Astrocyte (in vitro differentiated cells and primary cell): ENCODE measurements around the gene PALM3.

Source experiments
- EZH2 ChIP-seq: IDR thresholded peaks from 2 replicates; pipeline ENCODE4 v1.6.1; 2012; ENCODE audit warnings: mild to moderate bottlenecking, low read length, inconsistent platforms; ENCODE audit not compliant: insufficient read depth
- TF ChIP-seq, protein P1 (sequence below): IDR thresholded peaks from 2 replicates; pipeline ENCODE4 v1.5.1; 2011; ENCODE audit warnings: low read depth, mild to moderate bottlenecking, inconsistent platforms, low read length, moderate library complexity; ENCODE audit not compliant: insufficient read depth

DNA sequence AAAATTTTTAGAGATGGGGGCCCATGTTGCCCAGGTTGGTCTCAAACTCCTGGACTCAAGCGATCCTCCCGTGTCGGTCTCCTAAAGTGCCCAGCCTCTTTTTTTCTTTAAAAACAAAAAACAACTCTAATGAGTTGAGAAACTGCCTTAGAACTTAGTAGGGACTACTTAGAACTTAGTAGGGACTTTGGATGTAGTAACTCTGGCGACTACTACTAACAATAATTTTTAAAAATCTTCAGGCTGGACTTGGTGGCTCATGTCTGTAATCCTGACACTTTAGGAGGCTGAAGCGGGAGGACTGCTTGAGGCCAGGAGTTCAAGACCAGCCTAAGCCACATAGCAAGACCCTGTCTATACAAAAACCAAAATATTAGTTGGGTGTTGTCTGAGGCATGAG, 24.2 kb upstream of the PALM3 start:
- TF ChIP-seq, protein P1, sequence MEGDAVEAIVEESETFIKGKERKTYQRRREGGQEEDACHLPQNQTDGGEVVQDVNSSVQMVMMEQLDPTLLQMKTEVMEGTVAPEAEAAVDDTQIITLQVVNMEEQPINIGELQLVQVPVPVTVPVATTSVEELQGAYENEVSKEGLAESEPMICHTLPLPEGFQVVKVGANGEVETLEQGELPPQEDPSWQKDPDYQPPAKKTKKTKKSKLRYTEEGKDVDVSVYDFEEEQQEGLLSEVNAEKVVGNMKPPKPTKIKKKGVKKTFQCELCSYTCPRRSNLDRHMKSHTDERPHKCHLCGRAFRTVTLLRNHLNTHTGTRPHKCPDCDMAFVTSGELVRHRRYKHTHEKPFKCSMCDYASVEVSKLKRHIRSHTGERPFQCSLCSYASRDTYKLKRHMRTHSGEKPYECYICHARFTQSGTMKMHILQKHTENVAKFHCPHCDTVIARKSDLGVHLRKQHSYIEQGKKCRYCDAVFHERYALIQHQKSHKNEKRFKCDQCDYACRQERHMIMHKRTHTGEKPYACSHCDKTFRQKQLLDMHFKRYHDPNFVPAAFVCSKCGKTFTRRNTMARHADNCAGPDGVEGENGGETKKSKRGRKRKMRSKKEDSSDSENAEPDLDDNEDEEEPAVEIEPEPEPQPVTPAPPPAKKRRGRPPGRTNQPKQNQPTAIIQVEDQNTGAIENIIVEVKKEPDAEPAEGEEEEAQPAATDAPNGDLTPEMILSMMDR = no peak
- TF ChIP-seq EZH2 = no peak
